GM21528 (cell line): ENCODE results near the gene RPS6KA2.

Source experiments
- ATAC-seq: cut with Tn5 transposase; IDR thresholded peaks from one replicate; pipeline ENCODE4 v1.9.1; 2021; ENCODE audit warnings: mild to moderate bottlenecking, moderate library complexity; ENCODE audit not compliant: unreplicated experiment, low FRiP score

RPS6KA2 gene

DNA sequence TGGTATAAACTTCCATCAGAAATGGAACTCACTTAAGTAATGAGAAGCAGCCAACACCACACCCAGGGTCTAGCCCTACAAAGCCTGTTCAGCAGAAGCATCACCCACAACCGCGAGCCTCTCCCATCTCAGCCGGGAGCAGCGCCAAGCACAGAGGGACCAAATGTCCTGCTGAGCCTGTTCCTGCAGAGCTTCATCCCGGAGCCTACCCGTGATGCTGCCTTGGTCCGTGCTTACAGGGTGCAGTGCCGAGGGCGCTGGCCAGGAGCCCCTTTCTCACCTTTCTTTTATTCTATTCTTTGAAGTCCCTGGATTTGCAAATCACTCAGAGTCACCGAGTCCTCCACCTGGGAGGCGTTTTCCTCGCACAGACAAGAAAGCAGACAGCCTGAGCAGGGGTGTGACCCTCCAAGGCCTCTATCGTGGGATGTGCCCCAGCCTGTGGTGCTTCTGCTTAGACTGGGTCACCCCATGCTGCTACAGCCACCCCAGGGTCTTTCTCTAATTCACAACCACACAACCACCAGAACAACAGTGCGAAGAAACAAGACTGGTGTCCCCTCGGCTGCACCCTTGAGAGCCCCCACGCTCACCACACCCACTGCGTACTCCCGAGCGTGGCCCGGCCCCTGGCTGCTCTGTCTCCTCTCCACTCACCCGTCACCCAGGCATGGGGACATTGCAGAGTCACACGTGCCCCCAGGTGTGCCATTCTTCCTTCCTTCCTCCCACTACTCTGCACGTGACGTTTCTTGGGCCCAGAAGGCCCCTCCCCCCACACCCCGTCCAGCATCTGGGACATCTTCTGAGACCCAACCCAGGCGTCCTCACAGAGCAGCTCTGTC lies 152.1 kb downstream of the RPS6KA2 start:
- ATAC-seq, result no peak

DNA sequence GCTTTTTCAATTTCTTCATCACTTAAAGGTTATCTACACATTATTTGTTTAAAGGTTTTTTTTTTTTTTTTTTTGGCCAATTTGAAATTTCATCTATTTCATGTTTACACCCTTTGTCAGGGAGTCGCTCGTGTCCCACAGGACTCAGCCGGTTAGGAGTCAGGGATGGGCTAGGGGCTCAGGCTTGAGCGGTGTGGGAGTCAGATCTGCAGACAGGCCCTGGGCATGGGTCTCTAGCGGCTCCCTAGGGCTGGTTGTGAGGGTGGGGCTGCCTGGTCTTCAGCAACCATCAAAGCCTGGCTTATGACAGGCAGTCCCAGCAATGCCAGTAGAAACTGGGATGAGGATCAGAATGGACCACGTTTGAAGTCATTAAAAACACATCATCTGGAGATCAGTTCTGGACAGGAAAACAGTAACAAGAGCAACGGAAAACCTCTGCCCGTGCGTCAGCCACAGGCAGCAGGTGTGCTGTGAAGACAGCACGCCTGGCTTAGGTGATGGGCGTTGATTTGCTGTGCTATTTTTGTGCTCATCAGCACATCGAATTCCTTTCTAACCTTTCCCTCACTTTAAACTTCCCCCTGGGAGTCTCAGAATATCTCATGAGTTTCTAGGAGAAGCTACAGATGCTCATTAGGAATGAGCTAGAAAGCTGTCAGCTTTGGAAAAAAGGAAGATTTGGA lies 153.0 kb downstream of the RPS6KA2 start:
- no peak for ATAC-seq

DNA sequence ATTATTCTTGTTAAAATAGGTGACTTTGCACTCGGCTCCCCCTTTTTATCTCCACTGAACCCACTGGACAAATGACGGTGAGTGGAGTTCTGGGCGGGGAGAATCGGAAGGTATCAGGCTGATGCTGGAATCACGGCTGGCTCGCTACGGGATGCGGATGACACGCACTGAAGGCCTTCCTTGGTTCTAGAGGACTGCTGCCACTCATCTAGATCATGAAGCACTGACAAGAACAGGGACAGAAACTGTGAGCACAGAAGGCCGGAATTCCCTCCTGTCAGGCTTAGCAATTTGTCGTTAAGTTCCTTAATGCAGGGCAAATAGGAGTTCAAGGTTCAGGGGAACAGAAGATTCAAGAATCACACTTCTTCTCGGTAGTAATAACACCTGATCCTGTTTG lies 154.4 kb downstream of the RPS6KA2 start:
- no peak for ATAC-seq

DNA sequence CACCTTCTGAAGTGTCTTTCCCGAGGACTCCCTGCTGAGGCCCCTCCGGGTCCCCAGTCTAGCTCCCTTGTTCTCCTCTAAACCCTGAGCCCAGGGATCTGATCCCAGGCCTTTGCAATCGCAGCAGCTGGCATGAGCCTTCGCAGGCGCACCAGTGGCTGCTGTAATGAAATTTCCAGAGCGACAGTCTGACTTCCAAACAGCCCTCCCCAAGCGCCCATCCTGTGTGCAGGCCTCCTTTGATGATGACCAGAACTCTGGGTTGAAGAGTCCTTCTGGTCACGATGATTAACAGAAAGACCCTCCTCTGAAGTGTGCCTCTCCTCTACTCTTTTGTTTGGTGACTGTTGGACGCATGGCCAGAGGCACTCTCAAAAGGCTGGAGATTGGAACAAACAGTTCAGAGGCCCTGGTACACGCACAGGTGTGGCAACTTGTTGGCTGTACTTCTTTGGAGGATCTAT lies 155.2 kb downstream of the RPS6KA2 start:
- ATAC-seq, result no peak

DNA sequence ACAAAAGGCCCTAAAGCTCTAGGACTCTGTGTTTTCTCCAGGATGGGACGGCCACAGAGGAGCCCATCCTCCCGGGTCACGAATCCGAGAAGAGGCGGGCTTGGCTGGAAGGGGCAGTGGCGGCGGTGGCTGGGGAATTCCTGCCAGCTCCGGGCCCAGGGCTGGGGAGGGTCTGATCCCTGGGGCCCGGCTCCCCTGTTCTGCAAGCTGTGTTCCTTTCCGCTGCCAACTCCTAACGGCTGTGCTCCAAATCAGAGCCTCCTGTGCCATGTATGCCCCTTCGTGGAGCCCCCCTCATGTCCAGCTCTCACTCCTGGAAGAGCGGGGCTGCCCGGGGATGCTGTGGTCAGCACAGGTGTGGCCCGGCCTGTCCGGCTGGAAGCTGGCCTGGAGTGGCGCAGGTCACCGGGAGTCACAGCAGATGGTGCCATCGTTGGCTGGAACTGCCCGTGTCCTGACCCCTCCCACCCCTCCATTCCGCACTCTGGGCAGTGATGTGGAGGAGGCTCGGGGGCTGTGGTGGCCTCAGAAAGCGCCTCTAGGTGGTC lies 156.1 kb downstream of the RPS6KA2 start:
- ATAC-seq, result no peak

DNA sequence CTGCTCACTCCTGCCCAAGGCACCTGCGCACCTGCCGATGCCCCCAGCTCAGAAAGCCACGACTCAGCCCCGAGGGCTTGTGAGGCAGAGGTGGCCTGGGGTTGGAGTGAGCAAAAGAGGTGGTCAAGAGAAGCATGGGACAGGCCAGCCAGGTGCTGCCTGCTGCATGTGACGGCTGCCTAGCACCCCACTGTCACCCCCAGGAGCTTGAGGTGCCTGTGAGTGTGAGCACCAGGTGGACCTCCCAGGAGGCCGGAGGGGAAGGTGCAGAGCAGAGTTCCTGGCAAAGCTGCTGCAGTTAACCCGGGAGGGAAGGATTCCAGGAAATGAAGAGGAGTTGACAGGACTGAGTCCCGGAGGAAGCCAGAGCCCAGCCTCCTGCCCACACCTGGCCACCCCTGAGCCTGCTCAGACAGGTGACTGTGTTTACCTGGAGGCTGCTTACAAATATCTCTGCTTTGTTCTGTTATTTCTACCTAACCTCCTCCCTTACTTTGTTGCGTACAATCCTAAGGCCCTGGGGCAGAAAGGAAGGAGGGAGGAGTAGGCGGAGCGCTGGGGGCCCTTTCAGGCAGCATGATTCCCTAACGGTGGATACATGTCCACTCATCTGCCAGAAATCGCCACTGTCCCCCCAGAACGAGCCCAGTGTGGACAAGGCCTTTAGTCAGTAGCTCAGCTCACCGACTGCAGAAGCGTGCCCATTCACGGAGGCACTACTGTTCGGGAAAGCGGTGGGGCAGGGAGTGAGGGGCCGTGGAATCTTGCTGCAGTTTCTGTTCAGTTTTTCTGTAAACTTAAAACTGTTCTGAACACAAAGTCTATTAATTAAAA lies 156.8 kb downstream of the RPS6KA2 start:
- ATAC-seq, result no peak

DNA sequence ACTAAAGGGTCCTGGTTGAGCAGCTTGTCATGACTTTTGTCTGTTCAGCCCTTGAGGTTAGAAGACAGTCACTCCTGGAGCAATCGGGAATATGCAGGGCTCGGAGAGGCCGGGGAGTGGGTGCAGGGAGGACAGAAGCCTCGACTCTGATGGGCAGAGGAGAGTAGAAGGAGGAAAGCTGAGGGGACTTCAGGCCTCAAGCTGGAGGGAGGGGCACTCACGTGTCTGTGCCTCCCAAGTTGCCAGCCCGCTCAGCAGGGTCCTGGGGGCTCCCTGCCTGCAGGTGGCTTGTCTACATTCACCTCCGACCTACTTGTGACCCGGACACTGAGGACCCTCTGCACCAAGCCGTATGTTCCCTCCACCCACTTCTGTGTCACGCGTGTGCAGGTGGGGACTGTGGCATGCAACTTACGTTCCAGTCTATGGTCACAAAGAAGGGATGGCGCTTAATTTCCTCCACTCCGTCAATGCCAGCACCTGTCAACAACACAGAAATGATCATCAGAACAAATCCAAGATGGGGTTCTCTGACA lies 157.6 kb downstream of the RPS6KA2 start:
- ATAC-seq, result no peak

DNA sequence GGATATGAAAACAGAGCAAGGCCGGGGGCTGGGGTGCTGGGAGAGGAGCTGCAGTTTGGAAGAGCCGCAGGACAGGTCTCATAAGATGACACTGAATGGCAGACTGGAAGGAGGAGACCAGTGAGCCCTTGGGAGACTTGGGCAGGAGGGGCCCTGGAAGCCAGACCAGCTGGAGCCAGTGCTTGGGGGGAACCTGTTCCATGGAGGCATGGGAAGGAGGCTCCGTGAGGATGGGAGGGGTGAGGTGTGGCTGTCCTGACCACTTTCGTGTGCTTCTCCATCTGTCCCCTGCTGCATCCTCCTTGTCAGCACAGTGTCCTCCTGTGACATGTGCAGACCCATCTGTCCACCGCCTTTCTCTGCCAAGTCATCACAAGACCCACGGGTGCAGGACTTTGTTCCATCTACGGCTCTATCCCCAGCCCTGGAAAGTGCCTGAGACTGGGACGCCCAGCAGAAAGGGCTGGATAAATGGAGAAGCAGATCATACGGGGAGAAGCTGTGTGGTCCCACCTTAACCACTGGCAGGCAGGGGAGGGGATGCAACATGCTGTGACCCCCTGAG lies 159.5 kb downstream of the RPS6KA2 start:
- no peak for ATAC-seq

DNA sequence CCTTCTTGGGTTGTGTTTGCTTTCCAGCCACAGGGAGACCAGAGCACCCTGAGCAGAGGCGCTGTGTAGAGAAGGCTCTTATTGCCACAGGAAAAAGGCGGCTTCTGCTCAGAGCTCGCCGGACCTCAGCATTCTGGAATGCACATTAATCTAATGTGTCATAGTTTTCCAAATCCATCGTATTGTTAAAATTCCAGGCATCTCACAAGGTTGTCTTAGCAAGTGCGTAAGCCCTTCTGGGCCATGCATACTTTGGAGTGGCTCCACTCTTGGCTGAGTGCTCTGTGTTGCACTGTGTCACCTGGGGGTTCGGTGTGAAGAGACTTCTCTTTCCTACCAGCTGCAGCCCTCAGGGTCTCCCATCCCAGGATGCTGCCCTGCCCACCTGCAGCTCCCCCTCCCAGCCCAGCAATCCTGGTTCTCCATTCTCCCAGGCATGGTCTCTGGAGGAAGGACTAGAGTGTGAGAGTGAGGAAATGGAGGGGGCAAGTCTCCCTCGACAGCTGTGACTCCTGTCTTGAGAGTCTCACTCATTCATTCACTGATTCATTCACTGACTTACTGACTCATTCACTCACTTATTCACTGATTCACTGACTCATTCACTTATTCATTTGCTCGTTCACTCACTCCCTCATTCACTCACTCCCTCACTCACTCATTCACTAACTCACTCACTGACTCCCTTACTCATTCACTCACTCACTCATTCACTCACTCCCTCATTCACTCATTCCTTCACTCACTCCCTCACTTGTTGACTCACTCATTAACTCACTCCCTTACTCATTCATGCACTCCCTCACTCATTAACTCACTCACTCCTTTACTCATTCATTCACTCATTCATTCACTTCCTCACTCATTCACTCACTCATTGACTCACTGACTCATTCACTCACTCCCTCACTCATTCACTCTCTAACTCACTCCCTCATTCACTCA lies 160.6 kb downstream of the RPS6KA2 start:
- ATAC-seq, result no peak

DNA sequence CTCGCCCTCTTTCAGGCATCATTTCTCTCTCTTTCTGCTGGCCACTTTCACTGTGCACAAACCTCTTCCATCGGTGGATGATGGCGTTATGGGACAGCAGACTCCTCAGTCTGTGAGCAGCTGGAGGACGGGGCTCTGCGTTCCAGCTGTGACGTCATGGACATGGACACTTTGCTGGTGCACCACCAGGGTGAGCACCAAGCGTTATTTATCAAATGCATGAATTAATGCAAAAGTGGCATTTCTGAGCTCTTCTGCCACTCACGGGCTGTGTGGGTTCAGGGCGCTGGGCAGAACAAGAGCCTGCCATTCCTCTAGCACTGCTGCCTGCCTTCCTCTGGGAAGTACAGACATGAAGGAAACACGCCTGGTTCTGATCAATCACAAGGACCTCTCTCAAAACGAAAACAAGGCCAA lies 161.4 kb downstream of the RPS6KA2 start:
- no peak for ATAC-seq

DNA sequence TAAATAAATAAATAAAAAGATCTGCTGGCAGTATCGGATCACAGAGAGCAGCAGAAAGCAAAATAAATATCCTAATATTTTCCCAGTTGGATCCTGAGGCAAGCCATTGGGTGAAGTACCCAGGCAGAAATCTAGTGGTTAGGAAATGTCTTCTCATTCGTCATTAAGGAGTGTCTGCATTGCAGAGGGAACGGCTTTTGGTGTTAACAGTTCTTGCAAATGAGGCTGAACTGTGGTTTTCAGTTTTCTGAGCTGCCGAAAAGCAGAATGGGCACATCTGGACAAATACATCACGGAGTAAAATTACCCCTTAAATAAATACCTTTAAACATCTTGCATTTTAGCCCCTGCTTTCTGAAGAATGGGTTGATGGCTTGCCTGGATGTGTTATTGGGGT lies 162.1 kb downstream of the RPS6KA2 start:
- ATAC-seq, result no peak

DNA sequence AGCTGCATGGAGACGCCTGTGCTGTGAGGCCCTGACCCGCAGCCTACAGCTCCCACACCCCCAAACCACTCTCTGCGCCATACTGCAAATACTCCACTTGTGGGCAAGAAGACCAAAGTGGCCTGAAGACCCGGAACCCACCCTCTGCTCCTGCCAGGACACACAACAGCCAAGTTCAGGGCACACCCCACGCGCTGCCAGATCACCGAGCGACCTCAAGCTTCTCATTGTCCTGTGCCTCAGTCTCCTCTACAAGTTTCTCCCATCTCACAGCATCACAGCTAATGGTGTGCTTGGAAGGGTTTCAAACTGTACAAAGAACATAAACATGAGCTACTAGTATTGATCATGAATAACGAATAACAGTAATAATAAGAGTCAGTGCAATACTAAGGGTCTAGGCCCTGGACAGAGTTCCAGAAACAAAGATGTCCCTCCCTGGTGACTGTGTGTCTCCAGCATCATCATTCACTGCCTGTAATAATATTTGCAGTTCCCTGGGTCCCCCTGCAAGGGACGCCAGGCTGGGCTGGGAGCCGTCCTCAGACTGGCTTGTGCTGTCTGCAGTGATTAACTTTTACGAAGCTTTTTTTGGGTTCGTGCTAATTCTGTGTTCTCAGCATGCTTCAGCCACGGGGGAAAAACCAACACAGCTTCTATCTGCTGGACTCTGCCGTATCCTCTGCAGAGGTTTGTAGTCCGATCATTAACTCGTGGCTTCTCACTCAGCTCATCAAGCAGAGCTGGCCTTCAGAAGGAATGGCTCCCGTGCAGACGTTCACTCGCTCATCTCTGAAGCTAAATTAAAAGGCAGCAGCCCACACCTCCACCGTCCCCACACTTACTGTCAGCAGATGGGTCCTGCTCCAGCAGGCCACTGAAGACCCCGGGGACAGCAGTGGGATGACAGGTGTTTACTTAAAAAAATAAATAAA lies 162.7 kb downstream of the RPS6KA2 start:
- ATAC-seq, result no peak

DNA sequence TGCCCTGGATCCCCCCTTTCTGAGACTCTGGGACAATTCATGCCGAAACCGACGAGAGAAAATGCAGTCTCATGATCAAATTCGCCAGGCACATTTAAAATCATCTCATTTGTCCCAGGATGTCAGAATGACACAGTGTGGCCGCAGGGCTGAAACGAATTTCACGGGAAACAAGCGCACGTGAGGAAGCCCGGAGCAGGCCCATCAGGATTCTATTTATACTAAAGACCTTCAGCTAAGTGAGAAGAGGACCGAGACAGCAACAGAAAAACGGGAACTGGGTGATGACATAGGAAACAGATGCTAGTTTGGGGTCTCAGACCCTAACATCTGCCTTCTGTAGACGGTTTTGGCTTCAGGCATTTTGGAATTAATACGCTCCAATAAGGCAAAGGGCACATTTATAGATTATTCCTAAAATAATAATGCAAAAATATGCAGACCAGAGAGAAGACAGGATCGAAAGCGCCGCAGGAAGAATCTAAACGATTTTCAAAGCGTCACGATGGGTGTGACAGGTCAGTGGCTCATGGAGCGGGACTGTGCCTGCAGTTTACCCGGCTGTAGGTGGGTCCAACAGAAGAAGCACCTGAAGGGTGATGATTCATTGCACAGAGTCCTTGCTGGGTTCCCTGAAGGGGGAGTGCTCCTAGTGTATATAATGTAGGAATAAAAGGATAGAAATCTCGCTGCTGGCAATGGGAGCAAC lies 163.5 kb downstream of the RPS6KA2 start:
- ATAC-seq, result no peak

DNA sequence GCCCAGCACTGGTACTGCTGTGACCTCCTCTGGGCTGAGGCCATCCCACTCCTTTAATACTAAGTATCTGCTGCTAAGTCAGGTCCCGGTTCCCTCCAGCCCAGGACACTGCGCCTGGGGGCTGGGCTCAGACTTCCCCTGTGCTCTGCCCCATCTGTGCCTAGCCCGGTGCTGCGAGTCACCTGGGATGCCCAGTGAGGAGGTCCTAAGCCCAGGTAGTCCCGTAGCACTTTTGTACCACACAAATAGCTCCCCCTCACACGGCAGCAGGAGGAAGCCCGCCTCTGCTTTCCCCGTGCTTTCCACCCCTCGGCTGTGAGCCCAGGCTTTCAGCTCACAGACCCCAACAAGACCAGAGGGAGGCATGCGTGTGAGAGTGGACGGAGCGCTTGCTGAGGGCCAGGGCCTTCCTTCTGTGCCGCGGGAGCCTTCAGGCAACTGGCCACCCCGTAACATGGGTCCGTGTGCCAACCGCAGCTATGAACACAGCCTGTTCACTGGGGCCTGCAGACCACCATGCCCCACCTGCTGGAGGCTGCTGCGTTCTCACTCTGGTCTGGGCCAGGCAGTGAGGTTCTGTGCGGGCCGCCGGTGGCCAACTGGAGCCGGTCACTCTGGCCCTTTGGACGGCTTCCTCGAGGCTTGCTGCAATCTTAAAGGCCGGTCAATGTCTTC lies 164.5 kb downstream of the RPS6KA2 start:
- no peak for ATAC-seq

DNA sequence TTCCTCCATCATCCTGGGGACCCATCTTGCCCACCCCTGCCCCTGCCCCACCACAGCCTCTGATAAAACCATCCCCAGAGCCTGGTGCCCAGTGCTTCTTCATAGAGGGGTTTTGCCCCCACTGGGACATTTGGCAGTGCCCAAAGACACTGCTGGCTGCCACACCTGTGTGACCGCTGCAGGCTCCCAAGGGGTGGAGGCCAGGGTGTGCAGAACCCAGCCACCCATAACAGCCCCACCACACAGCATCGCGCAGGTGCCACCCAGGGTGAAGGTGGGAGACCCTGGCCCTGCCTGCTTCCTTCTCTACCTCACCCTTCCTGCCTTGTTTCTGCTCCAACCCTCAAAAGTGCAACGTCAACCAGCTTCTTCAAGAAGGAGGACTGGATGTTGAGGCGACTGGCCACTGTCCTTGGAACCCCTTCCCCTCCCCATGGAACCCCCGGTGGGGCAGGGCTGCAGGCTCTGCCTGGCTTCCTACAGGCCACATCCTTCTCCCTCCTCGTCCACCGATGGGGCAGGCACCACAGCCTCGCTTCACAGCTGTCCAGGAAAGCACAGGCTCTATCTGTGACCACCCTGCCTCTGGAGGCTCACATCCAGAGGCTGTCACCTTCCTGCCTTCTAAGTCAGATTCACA lies 165.1 kb downstream of the RPS6KA2 start:
- ATAC-seq, result no peak
